CD14-positive monocyte (primary cell): ENCODE results near the gene HSPA8. TPM values are rescaled to one million over a fixed set of nuclear protein-coding genes. Genes with fewer than 3 reads are reported as not detected.

Experiments used
- DNase-seq, 3 donors: peaks; one replicate each; pipeline ENCODE4 v3.0.0-alpha.2; 2011 to 2022
- H2AFZ ChIP-seq: 2 replicates; pipeline ENCODE4 v1.6.0; 2012; ENCODE audit warnings: mild to moderate bottlenecking, low read depth, low read length, inconsistent platforms; ENCODE audit not compliant: insufficient read depth, poor library complexity, severe bottlenecking
- H3K27ac ChIP-seq, 2 donors: 1 replicate in 1 of 2; 2 replicates in 1 of 2; pipeline ENCODE4 v1.5.1; 2012 to 2013; ENCODE audit warnings: low read length in 2 of 2, control low read depth in 1 of 2, inconsistent platforms in 1 of 2, low read depth in 1 of 2, mild to moderate bottlenecking in 1 of 2
- H3K27me3 ChIP-seq, 2 donors: one replicate each; pipeline versions ENCODE4 v1.6.0 to v1.6.1; 2011 to 2013; ENCODE audit warnings: low read length in 2 of 2; ENCODE audit not compliant: control insufficient read depth in 2 of 2, insufficient read depth in 2 of 2
- H3K36me3 ChIP-seq, 2 donors: replicated peaks in 1 of 2; 1 replicate in 1 of 2; 2 replicates in 1 of 2; pipeline versions ENCODE4 v1.5.1 to v1.6.1; 2012 to 2013; ENCODE audit warnings: low read length in 2 of 2, control low read depth in 1 of 2, inconsistent platforms in 1 of 2, mild to moderate bottlenecking in 1 of 2; ENCODE audit not compliant: insufficient read depth in 2 of 2, control insufficient read depth in 1 of 2
- H3K4me1 ChIP-seq, 2 donors: 1 replicate in 1 of 2; 2 replicates in 1 of 2; pipeline versions ENCODE4 v1.5.1 to v1.6.1; 2012 to 2013; ENCODE audit warnings: low read length in 2 of 2, control low read depth in 1 of 2, inconsistent platforms in 1 of 2, mild to moderate bottlenecking in 1 of 2, moderate library complexity in 1 of 2; ENCODE audit not compliant: insufficient read depth in 2 of 2, control insufficient read depth in 1 of 2
- H3K4me2 ChIP-seq: replicated peaks from 2 replicates; pipeline ENCODE3; 2012; ENCODE audit warnings: low read length, moderate library complexity, mild to moderate bottlenecking; ENCODE audit not compliant: poor library complexity, severe bottlenecking; ENCODE audit errors: extremely low read depth
- H3K4me3 ChIP-seq, 3 experiments: fragments of 200-600 bp in 1 of 3; sonication (generic) in 1 of 3; replicated peaks in 1 of 3; 1 replicate in 2 of 3; 2 replicates in 1 of 3; pipeline ENCODE4 v1.5.1; 2011 to 2013; ENCODE audit warnings: low read length in 3 of 3, mild to moderate bottlenecking in 3 of 3, control low read depth in 2 of 3, low read depth in 2 of 3, inconsistent platforms in 1 of 3, moderate library complexity in 1 of 3
- H3K79me2 ChIP-seq: 2 replicates; pipeline ENCODE4 v1.6.0; 2012; ENCODE audit warnings: mild to moderate bottlenecking, control low read depth, inconsistent platforms, low read length, moderate library complexity; ENCODE audit not compliant: insufficient read depth
- H3K9ac ChIP-seq: 2 replicates; pipeline ENCODE4 v1.6.0; 2017; ENCODE audit warnings: low read length, mild to moderate bottlenecking; ENCODE audit not compliant: insufficient read depth, poor library complexity, severe bottlenecking
- H3K9me3 ChIP-seq, 2 donors: replicated peaks in 1 of 2; 1 replicate in 1 of 2; 2 replicates in 1 of 2; pipeline versions ENCODE4 v1.5.1 to v1.6.1; 2012 to 2013; ENCODE audit warnings: low read length in 2 of 2, control low read depth in 1 of 2; ENCODE audit not compliant: control insufficient read depth in 1 of 2, insufficient read depth in 1 of 2
- H4K20me1 ChIP-seq: 2 replicates; pipeline ENCODE4 v1.6.0; 2012; ENCODE audit warnings: mild to moderate bottlenecking, low read length, control low read depth, moderate library complexity; ENCODE audit not compliant: insufficient read depth
- H3K27ac Mint-ChIP-seq, 7 donors: one replicate each; pipeline ENCODE4 v1.8.0; 2020; ENCODE audit warnings: mild to moderate bottlenecking in 7 of 7, mixed read lengths in 7 of 7, moderate library complexity in 6 of 7, inconsistent platforms in 2 of 7
- H3K27me3 Mint-ChIP-seq, 3 donors: one replicate each; pipeline ENCODE4 v1.8.0; 2021 to 2022; ENCODE audit warnings: low read depth in 3 of 3, mild to moderate bottlenecking in 3 of 3, mixed read lengths in 3 of 3, moderate library complexity in 3 of 3, inconsistent platforms in 1 of 3
- H3K36me3 Mint-ChIP-seq, 2 donors: one replicate each; pipeline ENCODE4 v1.8.0; 2020; ENCODE audit warnings: mixed read lengths in 2 of 2, inconsistent platforms in 1 of 2, mild to moderate bottlenecking in 1 of 2
- H3K4me1 Mint-ChIP-seq: one replicate; pipeline ENCODE4 v1.8.0; 2020; ENCODE audit warnings: mild to moderate bottlenecking, mixed read lengths
- H3K4me3 Mint-ChIP-seq, 2 donors: one replicate each; pipeline ENCODE4 v1.8.0; 2020; ENCODE audit warnings: mild to moderate bottlenecking in 2 of 2, mixed read lengths in 2 of 2, moderate library complexity in 1 of 2
- H3K9me3 Mint-ChIP-seq, 7 donors: one replicate each; pipeline ENCODE4 v1.8.0; 2020 to 2022; ENCODE audit warnings: mixed read lengths in 7 of 7, mild to moderate bottlenecking in 6 of 7, moderate library complexity in 6 of 7, inconsistent platforms in 2 of 7
- WGBS: methylation state at CpG from one replicate; pipeline ENCODE4 v1.1.5; 2013; ENCODE audit warnings: missing lambda C conversion rate; ENCODE audit not compliant: insufficient coverage; 5-methylcytosine and 5-hydroxymethylcytosine counted together
- intact Hi-C, 2 donors: fragments of 100-400 bp; cut with micrococcal nuclease; formaldehyde crosslinking; loops; one replicate each; pipeline versions ENCODE4 v1.15.0 to v1.15.1; 2023
- polyA minus RNA-seq: library from RNA; depleted of rRNA, polyadenylated mRNA; stranded (reverse); fragments of >200 nt; gene quantifications from 2 replicates; pipeline ENCODE4 v1.2.3, GENCODE V29; 2012
- polyA plus RNA-seq, 3 donors: library from polyadenylated mRNA; depleted of rRNA in 1 of 3; unstranded in 2 of 3; stranded (reverse) in 1 of 3; fragments of 300-500 nt in 2 of 3; fragments of >200 nt in 1 of 3; fragmentation: Illumina TruSeq in 2 of 3; gene quantifications; 1 replicate in 2 of 3; 2 replicates in 1 of 3; pipeline ENCODE4 v1.2.3, GENCODE V29; 2012 to 2021
- total RNA-seq, 12 experiments: library from RNA in 1 of 12; stranded (reverse) in 1 of 12; fragments of 120-200 nt in 1 of 12; gene quantifications; one replicate each; pipeline ENCODE4 v1.2.4 and lab custom pipeline; 2013 to 2026; ENCODE audit warnings: mixed read lengths in 6 of 12, inconsistent platforms in 1 of 12
- TF ChIP-seq, protein P1 (sequence below): fragments of 200-600 bp; IDR thresholded peaks from one replicate; pipeline ENCODE4 v1.8.0; 2022; ENCODE audit warnings: antibody characterized with exemption, mild to moderate bottlenecking

Gene HSPA8
- 913 TPM for total RNA-seq (2013)
- polyA plus RNA-seq: 100 to 1,000 TPM; 399 to 531 (median 511) TPM
- 673 and 1,513 TPM in 2 replicates for polyA minus RNA-seq
- total RNA-seq (lab: John Stamatoyannopoulos, UW): 282 to 2,332 (median 1,447) reads per million in 11 experiments

DNA sequence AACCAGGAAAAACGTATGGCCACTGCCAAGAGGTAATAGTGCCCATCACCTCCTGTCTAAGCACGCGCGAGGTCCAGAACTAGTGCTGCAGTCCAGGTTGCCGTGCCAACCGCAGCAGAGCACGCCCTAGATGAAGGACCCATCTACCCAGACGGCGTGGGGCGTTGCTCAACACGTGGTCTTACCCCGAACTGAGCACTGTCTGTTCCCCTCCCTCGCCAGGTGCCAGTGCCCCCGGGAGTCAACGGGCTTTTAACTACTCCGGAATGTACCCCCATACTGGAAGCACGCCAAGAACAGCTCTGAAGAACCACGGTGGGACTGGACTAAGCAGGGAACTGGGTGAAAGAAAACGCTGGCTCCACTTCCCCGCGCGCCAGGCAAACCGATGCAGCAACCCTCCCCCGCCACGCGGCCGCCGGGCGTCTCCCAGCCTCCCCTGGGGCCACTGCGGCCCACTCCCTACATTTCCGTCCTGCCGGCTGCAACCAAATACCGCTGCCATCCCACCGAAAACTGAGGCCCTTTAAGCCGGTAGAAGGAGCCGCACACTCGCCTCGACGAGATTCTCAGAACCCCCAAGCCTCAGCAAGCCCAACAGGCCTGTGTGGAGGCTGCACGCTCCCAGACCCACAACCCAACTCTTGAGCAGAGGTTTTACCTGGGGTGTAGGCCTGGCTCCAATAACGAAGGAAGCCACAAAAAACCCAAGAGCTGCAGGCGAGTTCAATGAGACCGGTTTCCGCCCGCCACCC lies at the start of gene HSPA8:
TSS of gene HSPA8 (minus strand) at position 734 of the 755 bp plus-strand sequence. CDS start 812 bp downstream, outside the sequence.
- peaks cover 45 to 49% of the 10 kb centered on the region in 2 donors for H3K36me3 Mint-ChIP-seq
- TF ChIP-seq, protein P1, sequence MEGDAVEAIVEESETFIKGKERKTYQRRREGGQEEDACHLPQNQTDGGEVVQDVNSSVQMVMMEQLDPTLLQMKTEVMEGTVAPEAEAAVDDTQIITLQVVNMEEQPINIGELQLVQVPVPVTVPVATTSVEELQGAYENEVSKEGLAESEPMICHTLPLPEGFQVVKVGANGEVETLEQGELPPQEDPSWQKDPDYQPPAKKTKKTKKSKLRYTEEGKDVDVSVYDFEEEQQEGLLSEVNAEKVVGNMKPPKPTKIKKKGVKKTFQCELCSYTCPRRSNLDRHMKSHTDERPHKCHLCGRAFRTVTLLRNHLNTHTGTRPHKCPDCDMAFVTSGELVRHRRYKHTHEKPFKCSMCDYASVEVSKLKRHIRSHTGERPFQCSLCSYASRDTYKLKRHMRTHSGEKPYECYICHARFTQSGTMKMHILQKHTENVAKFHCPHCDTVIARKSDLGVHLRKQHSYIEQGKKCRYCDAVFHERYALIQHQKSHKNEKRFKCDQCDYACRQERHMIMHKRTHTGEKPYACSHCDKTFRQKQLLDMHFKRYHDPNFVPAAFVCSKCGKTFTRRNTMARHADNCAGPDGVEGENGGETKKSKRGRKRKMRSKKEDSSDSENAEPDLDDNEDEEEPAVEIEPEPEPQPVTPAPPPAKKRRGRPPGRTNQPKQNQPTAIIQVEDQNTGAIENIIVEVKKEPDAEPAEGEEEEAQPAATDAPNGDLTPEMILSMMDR: no peak
- H3K4me1 ChIP-seq: peaks cover 42 to 74% of the 10 kb centered on the region in 2 donors
- peak within 1 kb of the TSS; percentile 89 for H2AFZ ChIP-seq
- H3K9me3 Mint-ChIP-seq: no peaks in the 10 kb centered on the region
- peaks cover 68% of the 10 kb centered on the region for H3K4me1 Mint-ChIP-seq
- H3K27ac Mint-ChIP-seq: peak within 1 kb of the TSS; percentile 96 to 100 (median 99)
- 0% methylated on average over 39 of the region's 45 CpGs for WGBS
- DNase-seq: peak; percentile 30 to 56 (median 53)
- intact Hi-C loops: loop anchor here (2.0 to 5.0 kb wide), 2 partner anchors 199 to 205 kb away; no protein-coding TSS in a partner anchor
- H4K20me1 ChIP-seq: peaks cover 53% of the 10 kb centered on the region
- no peaks in the 10 kb centered on the region for H3K27me3 Mint-ChIP-seq
- peaks cover 92% of the 10 kb centered on the region for H3K79me2 ChIP-seq
- H3K27ac ChIP-seq: peak within 1 kb of the TSS; percentile 99 to 100
- no peaks in the 10 kb centered on the region for H3K9me3 ChIP-seq
- peak within 1 kb of the TSS; percentile 55 to 98 (median 96) for H3K4me3 ChIP-seq
- H3K4me2 ChIP-seq: peak within 1 kb of the TSS; percentile 84
- H3K27me3 ChIP-seq: no peaks in the 10 kb centered on the region
- H3K9ac ChIP-seq: peak within 1 kb of the TSS; percentile 100
- peaks cover 44 to 45% of the 10 kb centered on the region in 2 donors for H3K36me3 ChIP-seq
- H3K4me3 Mint-ChIP-seq: peak within 1 kb of the TSS; percentile 94

DNA sequence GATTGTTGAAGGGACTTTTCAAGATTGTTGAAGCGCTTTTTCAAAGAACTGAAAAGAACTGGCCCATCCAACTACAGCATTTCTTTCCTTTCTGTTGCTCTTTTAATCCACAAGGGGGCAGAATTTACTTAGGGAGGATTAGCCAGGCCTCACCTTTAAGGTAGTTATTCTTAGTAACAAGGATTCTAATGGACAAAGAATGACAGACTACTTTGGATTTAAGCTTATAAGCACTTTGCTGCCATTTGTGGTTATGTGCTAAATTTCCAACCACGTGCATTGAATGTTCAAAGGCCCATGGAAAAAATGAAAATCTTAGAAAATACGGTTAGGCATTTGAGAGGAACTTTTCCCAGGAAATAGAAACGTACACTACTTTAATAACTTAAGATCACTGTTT lies 49.5 kb upstream of the HSPA8 start:
- Histone ChIP-seq H3K27ac (no peak overlapping the region), H3K4me2 (no peak overlapping the region)

More for the DNA sequence above, 49.5 kb upstream of the HSPA8 start:
- H3K4me1 ChIP-seq: no peaks in the 10 kb centered on the region
- no peak overlapping the region for H3K27ac Mint-ChIP-seq
- no peaks in the 10 kb centered on the region for H3K79me2 ChIP-seq
- no peak overlapping the region for H2AFZ ChIP-seq
- TF ChIP-seq, protein P1: peak; percentile 84
- no peaks in the 10 kb centered on the region for H3K27me3 ChIP-seq
- no CpG with 5 or more reads among the region's 4 CpGs for WGBS
- DNase-seq: peak in 2 of 3 donors; percentile 20 to 38
- no peak overlapping the region for H3K4me3 ChIP-seq
- no peaks in the 10 kb centered on the region for H4K20me1 ChIP-seq
- H3K36me3 Mint-ChIP-seq: no peaks in the 10 kb centered on the region
- H3K4me1 Mint-ChIP-seq: peaks cover 1% of the 10 kb centered on the region
- H3K4me3 Mint-ChIP-seq: no peak overlapping the region
- no peaks in the 10 kb centered on the region for H3K36me3 ChIP-seq
- intact Hi-C loops: loop anchor here in 1 of 2 donors (2.0 kb wide), 1 partner anchor 137 kb away; no protein-coding TSS in a partner anchor
- no peak overlapping the region for H3K9ac ChIP-seq
- H3K9me3 ChIP-seq: peaks cover 0 to 3% of the 10 kb centered on the region in 2 donors
- H3K9me3 Mint-ChIP-seq: peaks cover 0 to 7% (median 4%) of the 10 kb centered on the region in 7 donors
- peaks cover 2 to 9% (median 5%) of the 10 kb centered on the region in 3 donors for H3K27me3 Mint-ChIP-seq
